ENCODE data around the gene HNRNPLL.

Gene HNRNPLL

GRCh38 chr2:38603402-38604290 lies 918 bp upstream of the HNRNPLL start:
- Histone ChIP-seq H2AFZ (ENCODE audit: low read length, unreplicated experiment) (peak overlapping the region; percentile 97), H3K4me3 (ENCODE audit: low read depth, low read length) (peak overlapping the region; percentile 93)

GRCh38 chr2:38602136-38602731 lies 494 bp downstream of the HNRNPLL start:
- Histone ChIP-seq H3K27me3 (ENCODE audit: insufficient read depth, low read length) (no peaks in the 10 kb centered on the region), H3K36me3 (ENCODE audit: insufficient read depth, low read length) (no peaks in the 10 kb centered on the region), H3K4me3 (ENCODE audit: low read depth, low read length) (peak overlapping the region; percentile 93), H3K79me2 (ENCODE audit: control insufficient read depth, insufficient read depth, low read length, unreplicated experiment) (peaks cover 53% of the 10 kb centered on the region), H3K27ac (ENCODE audit: low read depth, low read length) (peak overlapping the region; percentile 66), H2AFZ (ENCODE audit: low read length, unreplicated experiment) (peak overlapping the region; percentile 77), H3K4me1 (ENCODE audit: control insufficient read depth, insufficient read depth, low read length, unreplicated experiment) (peaks cover 25% of the 10 kb centered on the region)

More at GRCh38 chr2:38603402-38604290, 918 bp upstream of the HNRNPLL start:
- H3K27me3 ChIP-seq (ENCODE audit: insufficient read depth, low read length): no peaks in the 10 kb centered on the region
- H3K79me2 ChIP-seq (ENCODE audit: control insufficient read depth, insufficient read depth, low read length, unreplicated experiment): peaks cover 39% of the 10 kb centered on the region
- H3K36me3 ChIP-seq (ENCODE audit: insufficient read depth, low read length): no peaks in the 10 kb centered on the region
- H3K27ac ChIP-seq (ENCODE audit: low read depth, low read length): no peak overlapping the region
- peaks cover 21% of the 10 kb centered on the region for H3K4me1 ChIP-seq (ENCODE audit: control insufficient read depth, insufficient read depth, low read length, unreplicated experiment)

DNA sequence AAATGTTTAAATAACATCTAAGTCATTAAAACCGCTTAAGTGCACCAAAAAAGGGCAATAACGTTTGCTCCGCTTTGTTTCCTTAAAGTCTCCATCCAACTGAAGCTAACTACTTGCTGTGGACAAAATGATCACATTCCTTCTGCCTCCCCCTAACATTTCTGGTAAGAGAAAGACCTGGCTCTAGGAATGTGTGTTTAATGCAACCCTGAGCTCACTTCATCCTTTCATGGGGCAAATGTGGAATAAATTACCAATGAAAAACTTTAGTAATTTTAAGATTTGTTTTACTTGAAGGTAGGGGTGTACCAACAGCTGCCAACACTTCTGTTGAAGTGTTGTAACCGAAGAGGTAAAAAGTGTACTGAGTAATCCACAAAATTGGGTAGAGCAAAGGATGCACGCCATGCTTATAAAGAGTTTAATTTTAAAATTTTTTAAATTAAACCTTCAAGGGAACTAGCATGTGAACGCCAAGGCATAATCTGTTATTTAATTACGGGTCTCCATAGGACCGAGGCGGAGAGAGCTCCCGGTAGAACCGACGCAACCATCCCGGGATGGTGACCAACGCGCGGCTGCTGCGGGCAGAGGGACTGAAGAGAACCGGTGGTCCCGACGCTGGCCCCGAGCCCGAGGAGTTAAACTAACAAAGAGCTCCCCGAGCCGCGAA lies 1.1 kb downstream of the HNRNPLL start:
- Histone ChIP-seq H3K27ac (ENCODE audit: low read depth, low read length) (peak overlapping the region; percentile 66), H3K79me2 (ENCODE audit: control insufficient read depth, insufficient read depth, low read length, unreplicated experiment) (peaks cover 59% of the 10 kb centered on the region), H3K4me1 (ENCODE audit: control insufficient read depth, insufficient read depth, low read length, unreplicated experiment) (peaks cover 25% of the 10 kb centered on the region), H2AFZ (ENCODE audit: low read length, unreplicated experiment) (no peak overlapping the region), H3K36me3 (ENCODE audit: insufficient read depth, low read length) (no peaks in the 10 kb centered on the region), H3K27me3 (ENCODE audit: insufficient read depth, low read length) (no peaks in the 10 kb centered on the region), H3K4me3 (ENCODE audit: low read depth, low read length) (peak overlapping the region; percentile 93)

DNA sequence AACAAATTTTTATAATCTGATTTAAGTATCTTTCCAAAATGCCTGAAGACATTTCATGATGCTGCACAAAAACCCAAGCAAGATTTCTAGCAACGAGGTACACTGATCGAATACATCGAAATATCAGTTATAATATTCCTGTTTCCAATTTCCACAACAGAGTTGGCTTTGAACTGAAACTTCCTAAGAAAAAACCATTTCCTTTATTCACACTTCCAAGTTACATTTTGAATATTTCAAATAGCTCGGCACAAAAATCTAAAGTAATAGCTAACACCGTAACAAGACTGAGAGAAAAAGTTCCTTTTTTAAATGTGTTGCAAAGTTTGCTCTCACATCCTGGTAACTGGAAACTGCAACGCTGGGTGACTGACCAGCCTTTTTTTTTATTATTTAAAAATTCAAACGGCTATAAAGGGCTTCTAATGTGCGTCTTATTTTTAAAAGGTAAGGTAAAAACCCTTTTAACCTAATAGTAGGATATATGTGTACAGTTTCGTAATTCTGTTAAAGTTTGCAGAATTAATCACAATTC lies 1.7 kb downstream of the HNRNPLL start:
- peak overlapping the region; percentile 5 for H3K27ac ChIP-seq (ENCODE audit: low read depth, low read length)
- H3K4me3 ChIP-seq (ENCODE audit: low read depth, low read length): peak overlapping the region; percentile 93
- peaks cover 65% of the 10 kb centered on the region for H3K79me2 ChIP-seq (ENCODE audit: control insufficient read depth, insufficient read depth, low read length, unreplicated experiment)
- H3K27me3 ChIP-seq (ENCODE audit: insufficient read depth, low read length): no peaks in the 10 kb centered on the region
- H3K4me1 ChIP-seq (ENCODE audit: control insufficient read depth, insufficient read depth, low read length, unreplicated experiment): peaks cover 25% of the 10 kb centered on the region
- no peak overlapping the region for H2AFZ ChIP-seq (ENCODE audit: low read length, unreplicated experiment)
- no peaks in the 10 kb centered on the region for H3K36me3 ChIP-seq (ENCODE audit: insufficient read depth, low read length)

DNA sequence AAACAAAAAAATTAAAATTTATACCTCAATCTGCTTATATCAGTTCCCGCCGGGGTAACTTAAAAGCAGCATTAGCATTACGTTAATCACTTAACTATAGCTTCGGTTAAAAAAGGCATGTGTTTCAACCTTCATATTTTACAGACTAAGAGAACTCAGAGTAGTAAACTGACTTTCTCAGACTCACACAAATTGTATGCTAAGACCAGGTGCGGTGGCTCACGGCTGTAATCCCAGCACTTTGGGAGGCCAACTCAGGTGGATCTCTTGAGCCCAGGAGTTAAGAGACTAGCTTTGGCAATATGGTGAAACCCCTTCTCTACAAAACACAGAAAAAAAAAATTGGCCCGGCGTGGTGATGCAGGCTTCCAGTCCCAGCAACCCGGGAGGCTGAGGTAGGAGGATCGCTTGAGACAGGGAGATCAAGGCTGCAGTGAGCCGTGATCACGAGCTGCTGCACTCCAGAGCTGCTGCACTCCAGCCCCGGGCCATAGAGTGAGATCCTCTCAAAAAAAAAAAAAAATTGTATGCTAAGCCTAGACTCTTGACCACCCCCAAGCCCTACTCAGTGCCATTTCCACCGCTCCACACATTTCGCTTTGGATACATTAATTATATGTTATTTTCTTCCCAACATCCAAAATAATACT lies 2.4 kb downstream of the HNRNPLL start:
- H3K4me1 ChIP-seq (ENCODE audit: control insufficient read depth, insufficient read depth, low read length, unreplicated experiment): peaks cover 25% of the 10 kb centered on the region

GRCh38 chr2:38599706-38600105 lies 3.0 kb downstream of the HNRNPLL start:
- Histone ChIP-seq H3K4me1 (ENCODE audit: control insufficient read depth, insufficient read depth, low read length, unreplicated experiment) (peaks cover 25% of the 10 kb centered on the region), H3K27ac (ENCODE audit: low read depth, low read length) (no peak overlapping the region), H3K36me3 (ENCODE audit: insufficient read depth, low read length) (no peaks in the 10 kb centered on the region), H2AFZ (ENCODE audit: low read length, unreplicated experiment) (no peak overlapping the region), H3K27me3 (ENCODE audit: insufficient read depth, low read length) (no peaks in the 10 kb centered on the region), H3K4me3 (ENCODE audit: low read depth, low read length) (peak overlapping the region; percentile 93), H3K79me2 (ENCODE audit: control insufficient read depth, insufficient read depth, low read length, unreplicated experiment) (peaks cover 70% of the 10 kb centered on the region)

More for the DNA sequence above, 2.4 kb downstream of the HNRNPLL start:
- Histone ChIP-seq H3K27ac (ENCODE audit: low read depth, low read length) (peak overlapping the region; percentile 8; the same call in 1 of the 2 replicates), H2AFZ (ENCODE audit: low read length, unreplicated experiment) (no peak overlapping the region), H3K79me2 (ENCODE audit: control insufficient read depth, insufficient read depth, low read length, unreplicated experiment) (peaks cover 66% of the 10 kb centered on the region), H3K36me3 (ENCODE audit: insufficient read depth, low read length) (no peaks in the 10 kb centered on the region), H3K4me3 (ENCODE audit: low read depth, low read length) (peak overlapping the region; percentile 93), H3K27me3 (ENCODE audit: insufficient read depth, low read length) (no peaks in the 10 kb centered on the region)

DNA sequence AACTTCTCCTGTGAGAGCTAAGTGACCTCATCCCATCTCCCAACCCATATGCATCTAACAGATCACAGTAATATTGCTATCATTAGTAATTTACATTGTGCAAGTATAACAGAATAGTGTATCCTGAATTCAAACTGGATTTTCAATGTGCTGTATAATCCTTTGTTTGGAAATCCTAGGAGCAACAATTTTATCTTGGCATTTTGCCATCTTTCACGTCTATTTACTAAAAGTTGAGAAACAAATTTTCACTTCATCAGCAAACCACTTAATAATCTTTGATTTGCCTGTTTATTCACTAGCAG lies 3.8 kb downstream of the HNRNPLL start:
- no peak overlapping the region for H3K27ac ChIP-seq (ENCODE audit: low read depth, low read length)
- peaks cover 24% of the 10 kb centered on the region for H3K4me1 ChIP-seq (ENCODE audit: control insufficient read depth, insufficient read depth, low read length, unreplicated experiment)
- no peaks in the 10 kb centered on the region for H3K36me3 ChIP-seq (ENCODE audit: insufficient read depth, low read length)
- no peak overlapping the region for H2AFZ ChIP-seq (ENCODE audit: low read length, unreplicated experiment)
- no peaks in the 10 kb centered on the region for H3K27me3 ChIP-seq (ENCODE audit: insufficient read depth, low read length)
- peak overlapping the region; percentile 93 for H3K4me3 ChIP-seq (ENCODE audit: low read depth, low read length)
- peaks cover 75% of the 10 kb centered on the region for H3K79me2 ChIP-seq (ENCODE audit: control insufficient read depth, insufficient read depth, low read length, unreplicated experiment)

GRCh38 chr2:38598200-38598990 lies 4.3 kb downstream of the HNRNPLL start:
- Histone ChIP-seq H3K79me2 (ENCODE audit: control insufficient read depth, insufficient read depth, low read length, unreplicated experiment) (peaks cover 80% of the 10 kb centered on the region), H3K36me3 (ENCODE audit: insufficient read depth, low read length) (no peaks in the 10 kb centered on the region), H3K4me3 (ENCODE audit: low read depth, low read length) (peak overlapping the region; percentile 93), H3K4me1 (ENCODE audit: control insufficient read depth, insufficient read depth, low read length, unreplicated experiment) (peaks cover 20% of the 10 kb centered on the region), H3K27ac (ENCODE audit: low read depth, low read length) (no peak overlapping the region), H3K27me3 (ENCODE audit: insufficient read depth, low read length) (no peaks in the 10 kb centered on the region), H2AFZ (ENCODE audit: low read length, unreplicated experiment) (no peak overlapping the region)

- Histone ChIP-seq H3K36me3 (ENCODE audit: insufficient read depth, low read length) (no peaks in the 10 kb centered on the region), H3K27me3 (ENCODE audit: insufficient read depth, low read length) (no peaks in the 10 kb centered on the region), H3K4me3 (ENCODE audit: low read depth, low read length) (no peak overlapping the region), H3K27ac (ENCODE audit: low read depth, low read length) (no peak overlapping the region), H3K4me1 (ENCODE audit: control insufficient read depth, insufficient read depth, low read length, unreplicated experiment) (peaks cover 32% of the 10 kb centered on the region), H3K79me2 (ENCODE audit: control insufficient read depth, insufficient read depth, low read length, unreplicated experiment) (peaks cover 89% of the 10 kb centered on the region), H2AFZ (ENCODE audit: low read length, unreplicated experiment) (no peak overlapping the region)
Measured at GRCh38 chr2:38597115-38597514, 5.6 kb downstream of the HNRNPLL start.
